ENCODE data around the gene NKAIN2.
"Not testable (repeated sequence)": the region's sequence is repeated elsewhere in the genome, so short reads cannot be mapped to it uniquely, and the experiment has no call there.

NKAIN2 gene

DNA sequence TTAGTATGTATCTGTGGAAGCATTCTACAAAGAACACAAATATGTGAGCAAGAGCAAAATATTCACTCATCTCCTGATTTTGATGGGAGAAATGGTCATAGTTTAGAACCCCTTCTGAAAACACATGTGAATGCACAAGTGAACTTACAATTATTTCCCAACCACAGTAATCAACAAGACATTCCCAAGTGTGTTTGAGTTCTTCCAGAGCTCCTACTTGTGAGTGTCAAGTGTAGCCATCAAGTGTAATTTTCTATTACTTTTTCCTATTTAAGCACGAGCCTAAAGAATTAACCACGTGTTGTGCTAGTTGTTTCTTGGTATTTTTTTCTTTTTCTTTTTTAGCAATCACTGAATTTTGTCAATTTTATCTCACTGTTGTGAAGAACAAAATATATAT is 402.3 kb downstream of the NKAIN2 start:
- DNase-seq (ENCODE audit: low spot score): no peak

DNA sequence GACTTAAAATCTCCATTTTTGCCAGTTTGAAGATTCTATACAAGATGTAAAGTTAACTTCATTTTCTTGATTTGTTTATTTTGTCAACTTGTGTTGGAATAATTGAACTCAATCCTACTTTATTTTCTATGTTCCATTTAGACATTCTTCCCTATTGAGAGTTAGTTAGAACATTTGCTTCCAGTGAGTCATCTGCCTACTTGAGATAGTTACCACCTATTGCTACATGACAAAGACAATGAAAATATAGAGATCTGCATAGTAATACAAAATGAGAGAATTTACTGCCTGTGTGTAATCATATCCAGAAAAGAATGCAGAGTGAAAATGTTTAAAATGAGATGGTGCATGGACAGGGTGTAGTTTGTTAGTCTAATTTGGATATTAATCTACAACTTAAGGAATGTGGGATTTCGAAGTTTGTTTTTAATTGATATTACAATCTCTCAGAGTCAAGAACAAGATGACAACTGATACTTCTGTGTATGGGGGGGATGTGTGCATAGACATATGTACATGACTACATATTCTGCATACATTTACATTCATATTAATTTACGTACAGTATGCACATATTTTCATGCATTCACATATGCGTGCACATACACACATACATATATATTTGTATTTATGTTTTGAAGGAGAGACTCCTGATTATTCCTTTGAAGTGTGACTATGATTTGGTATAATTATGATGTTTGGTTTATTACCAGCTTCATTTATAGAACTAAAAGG is 420.1 kb downstream of the NKAIN2 start:
- DNase-seq (ENCODE audit: low spot score): no peak

DNA sequence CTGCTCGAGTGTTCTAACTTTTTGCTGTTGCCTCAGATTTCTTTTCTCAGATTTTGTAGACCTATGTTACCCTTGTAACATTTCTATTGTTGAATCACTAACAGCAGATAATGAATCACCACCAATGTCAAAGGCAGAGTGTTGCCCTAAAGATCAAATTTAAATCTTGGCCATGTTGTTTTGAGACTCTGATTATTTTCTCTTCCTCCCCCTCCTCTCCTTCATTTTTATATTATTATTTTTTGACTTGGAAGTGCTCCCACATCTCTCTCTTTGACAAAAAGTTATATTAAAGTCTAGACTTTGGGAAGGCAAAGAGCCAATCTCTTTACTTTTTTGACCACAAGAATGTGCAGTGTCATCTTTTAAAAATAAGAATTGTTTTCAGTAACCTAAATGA is 422.7 kb downstream of the NKAIN2 start:
- DNase-seq (ENCODE audit: low spot score): no peak

DNA sequence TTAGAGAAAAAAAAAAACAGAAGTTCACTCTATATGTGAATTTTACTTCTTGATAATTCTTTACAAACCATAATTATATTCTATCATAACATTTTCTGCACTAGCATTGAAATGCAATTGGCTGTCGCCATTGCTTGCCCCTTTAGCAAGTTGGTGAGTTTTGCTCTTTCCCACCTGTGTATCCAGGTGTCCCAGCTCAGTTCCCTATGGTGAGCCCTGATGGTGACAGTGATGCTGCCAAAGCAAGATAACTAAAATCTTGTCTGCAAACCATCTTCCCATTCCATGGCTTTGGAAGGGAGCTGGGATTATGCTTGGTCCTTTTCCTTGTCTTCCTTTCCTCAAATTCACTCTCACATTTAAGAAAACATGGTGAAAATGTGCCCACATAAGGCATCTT is 429.6 kb downstream of the NKAIN2 start:
- no peak for DNase-seq (ENCODE audit: low spot score)

DNA sequence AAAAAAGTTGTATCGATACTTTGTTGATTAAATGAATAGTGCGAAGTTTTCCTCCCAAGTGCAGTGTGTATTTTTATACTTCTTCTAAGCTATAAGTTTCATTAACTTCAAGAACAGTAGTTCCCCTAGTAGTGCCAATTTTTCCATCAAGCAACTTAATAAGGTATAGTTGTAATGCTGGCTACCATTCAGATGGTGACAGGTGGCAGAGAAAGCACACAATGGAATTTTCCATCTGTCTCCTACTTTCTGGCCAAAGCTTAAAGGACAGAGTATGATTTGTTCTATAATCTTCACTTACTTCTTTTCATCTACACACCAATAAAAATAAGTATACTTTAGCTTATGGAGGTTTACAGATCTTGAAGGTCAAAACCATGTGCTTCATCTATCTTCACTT is 431.1 kb downstream of the NKAIN2 start:
- DNase-seq (ENCODE audit: low spot score): no peak

DNA sequence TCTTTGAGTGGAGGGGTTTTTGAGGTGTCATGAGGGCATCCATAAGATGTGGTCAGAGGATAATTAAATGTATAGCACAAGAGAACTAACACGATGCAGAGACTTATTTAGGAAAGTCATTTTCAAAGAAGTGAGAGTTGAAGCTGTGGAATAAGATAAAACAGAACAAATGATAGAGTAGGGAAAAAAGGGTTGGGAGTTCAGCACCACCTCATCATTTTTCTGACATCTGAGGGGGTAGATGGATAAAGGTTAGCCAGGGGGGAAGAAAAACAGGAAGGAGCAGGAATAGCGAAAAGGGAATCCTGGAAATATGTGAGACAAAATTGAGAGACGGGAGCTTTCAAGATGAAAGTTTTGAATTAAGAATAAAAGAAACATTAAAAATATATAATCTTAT is 434.2 kb downstream of the NKAIN2 start:
- DNase-seq (ENCODE audit: low spot score): no peak

DNA sequence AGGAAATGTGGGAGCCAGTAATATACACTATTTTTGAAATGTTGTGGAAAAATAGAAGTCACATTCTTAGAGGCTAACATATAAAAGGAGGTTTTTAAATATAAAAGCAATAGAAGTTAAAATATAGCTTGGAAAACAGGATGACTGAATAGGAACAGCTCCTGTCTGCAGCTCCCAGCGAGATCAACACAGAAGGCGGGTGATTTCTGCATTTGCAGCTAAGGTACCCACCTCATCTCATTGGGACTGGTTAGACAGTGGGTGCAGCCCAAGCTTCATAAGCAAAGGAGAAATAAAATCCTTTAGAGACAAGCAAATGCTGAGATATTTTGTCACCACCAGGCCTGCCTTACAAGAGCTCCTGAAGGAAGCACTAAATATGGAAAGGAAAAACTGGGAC is 434.7 kb downstream of the NKAIN2 start:
- not testable (repeated sequence) for DNase-seq (ENCODE audit: low spot score)

DNA sequence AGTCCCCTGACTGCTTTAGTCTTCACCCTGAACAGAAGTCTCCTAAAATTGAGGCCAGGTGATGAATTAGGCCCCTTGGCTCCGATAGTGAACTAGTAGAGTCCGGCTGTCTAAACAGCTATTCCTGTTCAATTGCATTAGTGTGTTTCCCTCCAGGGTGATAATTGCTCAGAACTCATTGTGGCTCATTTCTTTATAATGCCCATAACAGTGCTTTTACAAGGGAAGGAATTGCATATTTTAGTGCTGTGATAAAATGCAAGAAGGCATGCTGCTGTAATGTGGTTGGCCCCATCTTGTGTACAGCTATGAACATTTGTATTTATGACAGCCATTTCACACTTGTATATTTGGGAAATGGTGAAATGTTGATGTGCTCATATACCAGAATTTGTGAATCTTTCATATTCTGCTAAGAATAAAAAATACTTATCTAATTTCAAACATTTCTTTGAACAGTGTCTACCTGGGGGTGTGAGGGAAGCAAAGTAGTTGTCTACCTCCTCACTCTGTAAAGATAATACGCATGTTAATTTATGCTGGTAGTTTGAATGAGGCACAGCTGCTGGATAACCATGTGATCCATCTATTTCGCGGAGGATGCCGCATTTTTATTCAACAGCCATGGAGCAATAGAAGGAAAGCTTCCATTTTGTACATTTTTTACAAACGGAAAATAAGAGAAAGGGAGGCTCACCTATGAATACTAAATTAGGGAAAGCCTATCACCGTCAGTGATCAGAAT is 451.4 kb downstream of the NKAIN2 start:
- no peak for DNase-seq (ENCODE audit: low spot score)

DNA sequence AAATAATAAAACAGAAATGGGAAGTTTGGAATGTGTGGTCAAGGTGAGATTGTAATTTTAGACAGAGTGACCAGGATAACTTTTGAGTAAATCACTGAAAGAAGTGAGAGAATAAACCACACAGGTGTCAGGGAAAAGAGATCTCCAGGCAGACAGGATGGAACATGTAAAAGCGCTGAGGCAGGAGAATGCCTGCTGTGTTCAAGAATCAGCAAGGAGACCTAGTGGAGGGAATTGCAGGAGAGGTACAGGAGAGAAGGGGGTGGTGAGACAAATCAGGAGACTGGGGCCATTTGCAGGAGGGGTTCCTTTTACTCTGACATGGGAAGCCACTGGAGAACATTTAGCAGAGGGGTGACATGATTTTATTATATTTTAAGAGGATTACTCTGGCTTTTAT is 456.7 kb downstream of the NKAIN2 start:
- no peak for DNase-seq (ENCODE audit: low spot score)

DNA sequence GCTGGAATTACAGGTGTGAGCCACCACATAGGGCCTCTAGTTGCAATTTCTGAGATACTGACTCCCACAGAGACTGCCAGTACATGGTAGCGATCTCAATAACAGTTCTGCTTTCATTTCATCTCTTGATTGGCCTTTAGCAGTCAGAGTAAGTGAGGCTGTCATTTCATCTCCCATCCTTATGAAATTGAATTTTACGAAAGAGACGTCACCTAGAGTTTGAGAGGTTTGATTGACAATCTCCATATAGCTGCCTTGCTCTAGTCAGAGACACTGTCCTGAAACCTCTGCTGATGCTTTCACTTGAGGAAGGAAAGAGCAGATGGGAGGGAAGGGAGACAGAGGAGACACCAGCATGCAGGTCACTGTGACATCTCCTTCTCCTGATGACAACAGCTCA is 466.1 kb downstream of the NKAIN2 start:
- no peak for DNase-seq (ENCODE audit: low spot score)

DNA sequence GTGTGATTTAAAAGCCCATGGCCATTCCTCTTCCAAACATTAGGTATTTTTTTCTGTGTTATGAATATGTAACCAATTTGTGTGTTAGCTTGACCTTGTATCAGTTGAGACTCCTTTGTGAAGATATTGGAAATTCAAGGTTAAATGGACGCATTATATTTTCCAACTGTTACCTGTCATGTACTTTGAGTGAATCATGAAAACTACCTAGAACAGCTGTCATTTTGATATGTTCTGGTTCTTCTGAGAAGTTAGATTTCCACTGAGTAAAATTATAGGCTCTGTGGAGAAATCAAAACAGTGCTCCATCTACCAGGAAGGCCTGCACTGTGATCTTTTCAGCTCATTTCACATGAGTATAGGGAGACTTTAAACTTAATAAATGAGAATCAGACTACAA is 470.0 kb downstream of the NKAIN2 start:
- no peak for DNase-seq (ENCODE audit: low spot score)

DNA sequence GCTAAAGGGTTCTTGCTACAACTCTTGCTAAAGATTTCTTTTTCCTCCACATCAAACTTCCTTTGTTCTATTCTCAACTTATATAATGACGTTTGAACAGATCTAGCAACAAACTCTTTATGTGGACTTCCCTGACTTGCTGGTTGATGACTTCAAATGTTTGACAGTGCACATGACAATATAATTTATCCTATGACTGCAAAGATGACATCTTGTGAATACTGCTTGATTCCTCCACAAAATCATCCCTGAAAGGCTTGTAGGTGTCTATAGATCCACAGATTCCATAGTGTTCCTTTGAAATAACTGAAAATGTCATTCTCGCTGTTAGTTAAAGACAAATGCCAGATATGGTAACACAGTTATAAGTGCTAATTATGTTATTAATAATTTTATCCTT is 478.9 kb downstream of the NKAIN2 start:
- DNase-seq (ENCODE audit: low spot score): no peak

DNA sequence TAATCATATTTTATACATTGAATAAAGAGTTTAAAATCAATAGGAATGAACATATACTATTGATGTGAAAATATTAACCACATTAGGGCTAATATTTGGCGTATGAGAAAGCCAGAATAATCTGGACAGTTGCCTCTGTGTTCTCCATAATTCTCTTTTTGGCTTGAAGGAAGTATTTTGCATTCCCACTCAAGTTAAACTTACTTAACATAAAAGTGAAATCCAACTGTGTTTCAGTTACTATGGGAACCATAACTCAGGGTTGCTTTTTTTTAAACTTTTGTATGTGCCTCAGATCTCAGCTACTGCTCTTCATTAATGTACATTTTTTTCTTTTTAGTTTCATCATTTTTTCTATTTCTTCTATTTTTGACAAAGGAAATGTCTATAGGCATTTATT is 479.8 kb downstream of the NKAIN2 start:
- DNase-seq (ENCODE audit: low spot score): no peak

DNA sequence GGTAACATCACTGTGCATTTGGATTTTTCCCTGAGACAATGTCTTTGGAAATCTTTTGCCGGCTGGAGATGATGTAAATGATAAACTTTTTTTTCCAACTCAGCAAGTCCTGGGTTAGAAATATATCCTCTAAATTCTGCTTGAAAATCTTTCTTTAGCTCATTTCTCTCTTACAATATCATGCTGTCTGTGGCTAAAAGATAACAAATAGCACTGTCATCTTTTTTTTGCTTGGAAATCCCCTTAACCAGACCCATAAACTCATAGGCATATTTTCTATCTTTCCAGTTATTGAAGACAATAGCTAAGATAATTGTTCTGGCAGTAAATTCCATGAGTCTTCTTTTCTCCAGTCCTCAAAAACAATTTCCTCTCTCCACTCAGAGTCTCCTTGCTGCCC is 481.5 kb downstream of the NKAIN2 start:
- no peak for DNase-seq (ENCODE audit: low spot score)

DNA sequence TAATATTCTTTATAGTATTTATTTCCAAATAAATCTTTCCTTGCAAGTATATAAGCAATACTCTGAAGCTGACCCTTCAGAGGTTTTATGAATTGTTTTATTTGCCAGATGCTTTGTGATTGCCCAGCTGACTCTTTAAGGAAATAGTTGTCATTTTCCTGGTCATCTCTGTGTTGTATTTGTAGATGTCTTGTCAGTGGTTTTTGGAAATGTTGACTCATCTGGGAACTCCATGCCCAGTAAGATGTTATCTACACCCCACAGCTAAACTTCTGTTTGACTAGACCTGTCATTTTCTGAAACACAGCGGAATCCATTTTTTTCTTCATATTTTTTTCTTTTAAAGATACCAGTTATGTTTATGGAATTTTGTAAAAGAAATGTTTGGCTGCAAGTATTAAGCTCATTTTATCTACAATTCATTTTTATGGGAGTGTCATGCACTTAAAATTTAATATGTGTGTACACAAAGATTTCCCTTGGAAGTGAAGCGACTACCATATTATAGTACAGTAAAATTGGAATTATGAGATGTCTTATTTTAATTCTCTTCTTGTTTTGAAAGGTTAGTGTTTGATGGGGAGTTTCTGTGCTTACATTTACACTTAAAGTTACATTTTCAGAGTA is 491.0 kb downstream of the NKAIN2 start:
- DNase-seq (ENCODE audit: low spot score): no peak

DNA sequence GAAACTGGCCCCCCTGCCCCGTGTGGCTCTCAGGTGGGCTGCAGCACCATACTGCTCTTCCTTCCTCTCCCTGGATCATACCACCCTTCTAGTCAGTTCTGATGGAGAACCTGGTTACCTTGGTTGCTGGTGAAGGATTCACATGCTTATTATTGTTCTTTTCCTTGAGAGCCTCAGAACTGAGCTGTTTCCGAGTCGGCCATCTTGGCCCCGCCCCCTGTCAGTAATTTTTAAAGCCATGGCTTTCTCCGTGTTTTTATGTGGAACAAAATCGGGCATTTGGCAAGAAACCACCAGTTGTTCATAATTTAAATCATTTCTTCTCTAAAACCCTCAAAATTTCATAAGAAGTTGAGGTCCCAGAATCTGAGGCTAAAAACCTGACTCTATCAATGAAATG is 493.8 kb downstream of the NKAIN2 start:
- DNase-seq (ENCODE audit: low spot score): no peak

DNA sequence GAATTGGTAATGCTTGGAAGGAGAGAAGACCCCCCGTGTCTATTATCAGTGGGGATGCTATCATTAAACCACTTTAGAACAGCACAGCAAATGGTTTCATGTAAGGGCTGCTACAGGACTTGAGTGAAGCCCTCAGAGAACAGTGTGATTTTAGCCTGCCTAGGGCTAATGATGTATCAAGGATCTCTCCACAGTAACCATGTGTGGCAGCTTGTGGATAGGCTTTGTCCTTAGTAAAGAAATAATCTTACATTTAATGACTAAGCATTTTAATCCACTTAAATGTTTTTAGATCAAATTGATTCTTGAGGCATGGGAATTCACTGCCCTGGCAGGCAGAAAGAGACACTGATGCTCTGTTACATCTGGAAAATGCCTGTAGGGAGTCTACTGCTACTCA is 495.1 kb downstream of the NKAIN2 start:
- DNase-seq (ENCODE audit: low spot score): no peak

DNA sequence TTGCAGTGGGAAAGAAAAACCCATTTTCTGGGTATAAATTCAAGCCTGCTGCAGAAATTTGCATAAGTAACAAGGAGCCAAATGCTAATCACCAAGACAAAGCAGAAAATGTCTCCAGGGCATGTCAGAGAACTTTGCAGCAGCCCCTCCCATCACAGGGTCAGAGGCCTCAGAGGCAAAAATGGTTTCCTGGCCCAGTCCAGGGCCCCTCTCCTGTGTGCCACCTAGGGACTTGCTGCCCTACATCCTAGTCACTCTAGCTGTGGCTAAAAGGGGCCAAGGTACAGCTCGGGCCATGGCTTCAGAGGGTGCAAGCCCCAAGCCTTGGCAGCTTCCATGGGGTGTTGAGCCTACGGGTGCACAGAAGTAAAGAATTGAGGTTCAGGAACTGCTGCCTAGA is 497.2 kb downstream of the NKAIN2 start:
- DNase-seq (ENCODE audit: low spot score): not testable (repeated sequence)

DNA sequence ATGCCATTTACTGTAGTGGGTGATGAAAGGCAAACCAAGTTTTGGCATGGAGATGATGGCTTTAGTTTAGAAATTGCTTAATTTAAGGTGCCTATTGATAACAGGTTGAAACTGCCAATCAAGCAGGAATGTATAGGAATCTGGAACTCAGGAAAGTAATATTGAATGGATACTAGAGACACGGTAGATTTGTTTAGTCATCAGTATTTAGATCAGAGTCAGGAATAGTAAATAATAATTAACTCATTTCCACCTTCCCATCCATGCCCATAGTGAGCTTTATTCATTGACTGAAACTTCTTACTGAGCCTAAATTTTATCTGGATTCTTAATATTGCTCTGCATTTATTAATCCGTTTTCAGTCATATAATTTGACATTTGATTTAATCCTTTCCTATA is 500.3 kb downstream of the NKAIN2 start:
- DNase-seq (ENCODE audit: low spot score): no peak

DNA sequence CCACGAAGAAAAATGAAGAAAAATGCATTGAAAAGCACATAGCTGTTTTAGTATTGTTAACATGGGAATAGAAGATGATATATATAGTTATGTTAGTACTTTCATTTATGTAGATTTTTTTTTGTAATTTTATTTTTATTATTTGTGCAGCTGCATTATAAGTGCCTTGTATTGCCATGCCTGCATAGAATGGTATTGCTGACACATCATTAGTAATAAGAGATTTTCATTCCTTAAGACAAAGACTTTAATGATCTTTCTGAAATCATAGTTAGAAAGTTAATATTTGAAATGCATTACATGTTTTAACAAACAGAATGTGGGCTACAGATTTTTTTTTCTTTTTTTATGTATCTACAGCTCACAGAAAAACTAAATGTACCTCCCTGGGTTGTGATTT is 506.5 kb downstream of the NKAIN2 start:
- no peak for DNase-seq (ENCODE audit: low spot score)

DNA sequence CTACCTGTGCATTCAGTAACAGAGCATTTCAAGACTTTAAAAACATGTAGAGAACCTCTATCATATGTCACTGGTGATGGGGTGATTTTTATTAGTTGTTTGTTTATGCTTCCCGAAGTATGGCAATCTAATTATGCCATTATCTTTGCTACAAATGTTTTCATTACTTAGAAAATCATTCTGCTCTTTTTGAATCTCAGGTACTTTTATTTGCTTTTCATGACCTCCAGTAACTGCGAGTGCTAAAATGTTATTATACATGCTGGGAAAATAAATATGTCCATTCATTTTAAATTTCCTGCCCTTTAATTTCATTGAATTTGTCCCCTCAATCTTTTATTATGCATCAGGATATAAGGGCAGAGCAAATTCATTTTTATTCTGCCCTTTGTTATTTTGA is 515.7 kb downstream of the NKAIN2 start:
- DNase-seq (ENCODE audit: low spot score): no peak

DNA sequence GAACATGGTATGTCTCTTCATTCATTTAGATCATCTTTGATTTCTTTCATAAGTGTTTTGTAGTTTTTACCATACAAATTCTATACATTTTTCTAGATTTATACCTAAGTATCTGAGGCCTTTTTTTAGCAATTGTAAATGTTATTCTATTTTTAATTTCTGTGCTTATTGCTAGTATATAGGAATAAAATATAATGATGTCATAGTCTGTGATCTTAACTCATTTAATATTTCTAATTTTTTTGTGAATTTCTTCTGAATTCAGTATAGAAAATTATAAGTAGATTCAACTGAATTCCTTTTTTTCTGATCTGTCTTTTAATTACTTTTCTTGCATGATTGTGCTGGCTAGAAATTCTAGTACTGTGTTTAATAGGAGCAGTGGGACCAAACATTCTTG is 520.6 kb downstream of the NKAIN2 start:
- no peak for DNase-seq (ENCODE audit: low spot score)

DNA sequence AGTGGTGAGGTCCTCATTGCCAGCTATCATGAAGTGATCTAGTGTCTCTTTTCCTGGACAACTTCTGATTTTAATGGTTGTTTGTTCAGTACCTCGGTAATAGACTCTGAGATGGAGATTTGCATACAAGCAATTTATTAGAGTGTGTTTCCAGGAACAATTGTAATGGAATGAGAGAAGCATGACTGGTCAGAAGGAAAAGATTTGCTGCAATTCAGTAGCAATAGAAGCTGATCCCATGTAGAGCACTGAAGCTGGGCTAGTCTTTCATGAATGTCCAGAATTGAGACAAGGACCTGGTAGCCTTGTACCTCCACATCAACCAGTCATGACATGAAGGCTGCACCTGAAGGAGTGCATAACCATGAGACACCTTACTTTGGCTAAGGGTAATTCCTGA is 526.5 kb downstream of the NKAIN2 start:
- no peak for DNase-seq (ENCODE audit: low spot score)

All from Ammon's horn (tissue), 1 donor.